ENCODE data around the gene D2HGDH.

The D2HGDH gene

DNA sequence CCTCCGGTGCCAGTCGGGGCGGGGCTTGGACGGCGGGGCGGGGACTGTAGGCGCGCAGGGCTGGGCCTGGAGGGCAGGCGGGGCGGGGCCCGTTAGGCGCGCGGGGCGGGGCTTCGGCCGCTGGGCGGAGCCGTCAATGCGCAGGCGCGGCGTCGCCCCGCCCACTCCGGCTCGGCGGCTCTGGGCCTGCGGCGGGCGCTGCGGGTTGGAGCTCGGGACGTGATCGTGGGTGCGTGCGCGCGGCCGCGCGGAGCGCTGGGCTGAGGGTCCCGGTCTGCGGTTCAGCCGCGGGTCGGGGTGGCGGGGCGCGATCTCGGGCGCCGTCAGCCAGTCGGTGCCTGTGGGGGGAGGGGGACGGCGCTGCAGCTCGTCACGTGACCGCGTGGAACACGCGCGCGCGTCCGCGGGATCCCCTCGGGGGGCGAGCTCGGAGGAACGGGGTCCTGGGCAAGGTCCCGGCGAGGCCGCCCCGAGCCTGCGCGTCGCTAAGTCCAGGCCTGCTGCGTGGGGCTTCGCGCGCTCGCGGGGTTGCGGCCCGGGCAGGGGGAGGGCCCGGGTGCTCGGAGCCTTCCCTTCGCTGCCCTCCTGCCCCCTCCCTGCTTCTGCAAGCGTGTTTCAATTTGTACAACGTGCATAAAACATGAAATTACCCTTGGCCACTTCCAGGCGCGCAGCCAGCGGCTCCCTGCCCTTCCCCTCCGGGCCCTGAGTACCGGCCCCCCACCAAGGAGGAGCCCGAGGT, at the start of gene D2HGDH:
Gene D2HGDH (plus strand): TSS at position 164 of the 742 bp plus-strand sequence. CDS start 595 bp downstream, outside the sequence.
- TF ChIP-seq, protein P1, sequence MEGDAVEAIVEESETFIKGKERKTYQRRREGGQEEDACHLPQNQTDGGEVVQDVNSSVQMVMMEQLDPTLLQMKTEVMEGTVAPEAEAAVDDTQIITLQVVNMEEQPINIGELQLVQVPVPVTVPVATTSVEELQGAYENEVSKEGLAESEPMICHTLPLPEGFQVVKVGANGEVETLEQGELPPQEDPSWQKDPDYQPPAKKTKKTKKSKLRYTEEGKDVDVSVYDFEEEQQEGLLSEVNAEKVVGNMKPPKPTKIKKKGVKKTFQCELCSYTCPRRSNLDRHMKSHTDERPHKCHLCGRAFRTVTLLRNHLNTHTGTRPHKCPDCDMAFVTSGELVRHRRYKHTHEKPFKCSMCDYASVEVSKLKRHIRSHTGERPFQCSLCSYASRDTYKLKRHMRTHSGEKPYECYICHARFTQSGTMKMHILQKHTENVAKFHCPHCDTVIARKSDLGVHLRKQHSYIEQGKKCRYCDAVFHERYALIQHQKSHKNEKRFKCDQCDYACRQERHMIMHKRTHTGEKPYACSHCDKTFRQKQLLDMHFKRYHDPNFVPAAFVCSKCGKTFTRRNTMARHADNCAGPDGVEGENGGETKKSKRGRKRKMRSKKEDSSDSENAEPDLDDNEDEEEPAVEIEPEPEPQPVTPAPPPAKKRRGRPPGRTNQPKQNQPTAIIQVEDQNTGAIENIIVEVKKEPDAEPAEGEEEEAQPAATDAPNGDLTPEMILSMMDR (IDR thresholded peaks at IDR 0.05; ENCODE audit: low read depth, low read length) = no peak
- in situ Hi-C loops (cut with HindIII; ENCODE audit: low sequenced_read_pairs) = no loop called here
- DNase-seq (ENCODE audit: low read depth, low spot score) = peak; percentile 74

DNA sequence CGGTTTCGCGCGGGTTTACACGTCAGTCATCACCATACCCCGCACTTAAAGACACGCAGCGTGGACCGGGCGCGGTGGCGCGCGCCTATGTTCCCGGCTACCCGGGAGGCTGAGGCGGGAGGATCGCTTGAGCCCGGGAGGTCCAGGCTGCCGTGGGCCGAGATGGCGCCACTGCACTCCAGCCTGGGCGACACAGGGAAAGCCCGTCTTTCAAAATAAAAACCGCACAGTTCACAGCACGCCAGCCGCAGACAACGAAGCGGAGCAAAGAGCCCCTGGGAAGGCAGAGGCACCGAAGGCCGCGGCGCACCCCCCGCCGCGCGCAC, 48.1 kb upstream of the D2HGDH start:
- DNase-seq (ENCODE audit: low read depth, low spot score) = no peak
- peak overlapping the region; percentile 86 for H3K4me3 ChIP-seq (ENCODE audit: low read depth, low read length)
- TF ChIP-seq, protein P1 (IDR thresholded peaks at IDR 0.05; ENCODE audit: low read depth, low read length) = no peak
- in situ Hi-C loops (cut with HindIII; ENCODE audit: low sequenced_read_pairs) = no loop called here

More for the DNA sequence above, at the start of gene D2HGDH:
- H3K4me3 ChIP-seq (ENCODE audit: low read depth, low read length) = peak within 1 kb of the TSS; percentile 61

DNA sequence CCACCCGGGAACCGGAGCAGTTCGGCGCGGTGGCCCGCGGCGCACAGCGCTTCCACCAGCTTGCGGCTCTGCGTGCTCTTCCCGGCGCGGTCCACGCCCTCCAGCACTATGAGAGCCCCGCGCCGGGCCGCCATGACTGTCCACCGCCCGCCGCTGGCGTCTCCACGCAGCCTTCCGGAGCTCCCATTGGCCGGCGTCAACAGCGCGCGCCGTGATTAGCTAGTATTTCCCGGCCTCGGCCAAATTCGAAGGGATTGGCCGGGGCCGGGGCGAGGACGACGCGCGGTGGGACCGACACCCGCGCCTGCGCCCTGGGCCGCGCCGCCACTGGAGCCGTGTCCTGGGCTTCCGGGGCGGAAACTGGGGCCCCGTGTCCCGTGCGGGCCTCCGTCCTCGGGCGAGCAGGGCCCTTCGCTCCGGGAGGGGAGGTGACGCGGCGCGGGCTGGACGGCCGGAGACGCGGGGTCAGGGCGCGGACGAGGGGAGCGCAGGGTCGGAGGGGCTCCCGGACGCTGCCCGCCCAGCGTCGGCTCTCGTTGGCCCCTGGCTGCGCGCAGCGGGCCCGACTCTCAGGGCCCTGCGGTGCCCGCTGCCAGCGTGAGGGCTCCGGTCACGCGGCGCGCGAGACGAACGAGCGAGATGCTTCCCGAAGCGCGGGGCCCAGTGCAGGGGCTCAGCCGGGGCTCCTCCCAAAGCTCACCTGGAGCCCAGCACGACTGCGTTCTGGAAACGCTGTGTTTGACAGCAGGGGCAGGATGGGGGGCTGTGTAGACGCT, 47.6 kb upstream of the D2HGDH start, which contains the start of gene DTYMK:
Gene DTYMK (minus strand): TSS at position 166 of the 776 bp plus-strand sequence. CDS start 32 bp downstream, at position 134.
- in situ Hi-C loops (cut with HindIII; ENCODE audit: low sequenced_read_pairs) = no loop called here
- DNase-seq (ENCODE audit: low read depth, low spot score) = peak; percentile 98
- TF ChIP-seq, protein P1 (IDR thresholded peaks at IDR 0.05; ENCODE audit: low read depth, low read length) = no peak
- peak within 1 kb of the TSS; percentile 94 for H3K4me3 ChIP-seq (ENCODE audit: low read depth, low read length)

DNA sequence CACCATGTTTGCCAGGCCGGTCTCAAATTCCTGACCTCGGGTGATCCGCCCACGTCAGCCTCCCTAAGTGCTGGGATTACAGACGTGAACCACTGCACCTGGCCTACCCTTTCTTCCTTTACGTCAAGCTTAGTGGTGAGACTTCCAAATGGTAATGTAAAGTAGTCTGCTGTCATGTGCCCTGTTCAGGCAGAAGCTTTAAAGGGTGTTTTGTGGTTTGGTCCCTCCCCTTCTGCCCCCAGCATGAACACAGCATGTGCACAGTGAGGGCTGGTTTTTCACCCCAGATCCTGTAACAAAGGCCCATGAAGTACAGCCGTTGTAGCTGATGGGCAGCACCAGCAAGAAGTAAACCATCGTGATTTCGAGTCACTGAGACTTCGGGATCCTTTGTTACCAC, 45.1 kb upstream of the D2HGDH start:
- TF ChIP-seq, protein P1 (IDR thresholded peaks at IDR 0.05; ENCODE audit: low read depth, low read length) = no peak
- no peak for DNase-seq (ENCODE audit: low read depth, low spot score)
- in situ Hi-C loops (cut with HindIII; ENCODE audit: low sequenced_read_pairs) = no loop called here
- H3K4me3 ChIP-seq (ENCODE audit: low read depth, low read length) = no peak overlapping the region

GRCh38 chr2:241690202-241690717, 44.2 kb upstream of the D2HGDH start:
- TF ChIP-seq, protein P1 (IDR thresholded peaks at IDR 0.05; ENCODE audit: low read depth, low read length) = no peak
- no peak overlapping the region for H3K4me3 ChIP-seq (ENCODE audit: low read depth, low read length)
- in situ Hi-C loops (cut with HindIII; ENCODE audit: low sequenced_read_pairs) = no loop called here
- DNase-seq (ENCODE audit: low read depth, low spot score) = no peak

GRCh38 chr2:241692448-241692847, 42.0 kb upstream of the D2HGDH start:
- in situ Hi-C loops (cut with HindIII; ENCODE audit: low sequenced_read_pairs) = no loop called here
- TF ChIP-seq, protein P1 (IDR thresholded peaks at IDR 0.05; ENCODE audit: low read depth, low read length) = no peak
- DNase-seq (ENCODE audit: low read depth, low spot score) = peak; percentile 67
- no peak overlapping the region for H3K4me3 ChIP-seq (ENCODE audit: low read depth, low read length)

Measured in astrocyte of the spinal cord (primary cell).